ENCODE measurements around the gene SH3RF3. TPM values are rescaled to one million over a fixed set of nuclear protein-coding genes. Genes with fewer than 3 reads are reported as not detected.

The SH3RF3 gene
- total and polyA plus RNA-seq, 9 of the 15 experiments (the other 6 are each of a cell fraction or from before 2014, with no cell fraction given) = 0.02 TPM; not detected in 8

- DNase-seq (ENCODE audit: extremely low read depth in 1 of 4, low spot score in 3 of 4) (no peak), FAIRE-seq (no peak), ATAC-seq (no peak)
- H3K36me3 ChIP-seq (ENCODE audit: control insufficient read depth, insufficient read depth, low read length) = no peaks in the 10 kb centered on the region
- no peaks in the 10 kb centered on the region for H3K4me1 ChIP-seq (replicated peaks in 1 of 2; ENCODE audit: control insufficient read depth in 2 of 2, insufficient read depth in 2 of 2, low read length in 2 of 2)
- no peak overlapping the region for H3K27ac ChIP-seq (ENCODE audit: extremely low read depth, low read depth, low read length)
- no peak overlapping the region for H3K9ac ChIP-seq (ENCODE audit: insufficient read depth in 1 of 2, low read depth in 2 of 2, low read length in 2 of 2)
- in situ Hi-C loops (cut with MboI) (no loop called here), intact Hi-C loops (cut with micrococcal nuclease) (no loop called here)
- H3K4me3 ChIP-seq = no peak overlapping the region
- CTCF ChIA-PET (ENCODE audit: low intra/inter-chr PET ratio) = no interaction called here
- no peak overlapping the region for H2AFZ ChIP-seq (ENCODE audit: low read depth, low read length)
- WGBS (ENCODE audit: insufficient coverage, low coverage, missing lambda C conversion rate) = 0% methylated on average over 9 of the region's 9 CpGs
- H4K20me1 ChIP-seq (replicated peaks; ENCODE audit: control insufficient read depth, insufficient read depth, low read length) = peaks cover 5% of the 10 kb centered on the region; the same call in 1 of the 2 replicates
- peaks cover 3 to 58% of the 10 kb centered on the region in 2 experiments; a peak in 4 of 5 replicates for H3K27me3 ChIP-seq (ENCODE audit: control insufficient read depth in 2 of 2, insufficient read depth in 2 of 2, low read length in 2 of 2)
- no peak overlapping the region for H3K4me2 ChIP-seq (ENCODE audit: insufficient read depth, low read length)
- POLR2A ChIA-PET = interaction anchor here (0.6 kb wide), 1 partner anchor 9 kb away, joined by 3 read pairs; no protein-coding TSS in a partner anchor
- TF ChIP-seq BRD4 (IDR thresholded peaks at IDR 0.05) (no peak), RNF2 (IDR thresholded peaks at IDR 0.05) (no peak), NR1H2 (CRISPR knock-in tag; IDR thresholded peaks at IDR 0.05) (no peak), SMARCA4 (IDR thresholded peaks at IDR 0.05) (no peak), BRF1 (IDR thresholded peaks at IDR 0.05; ENCODE audit: borderline replicate concordance, extremely low read depth, insufficient read length) (no peak), GABPA (tag; conservative IDR thresholded peaks at IDR 0.05; ENCODE audit: low read depth) (no peak), GTF2E2 (tag; IDR thresholded peaks at IDR 0.05) (no peak), C11orf30 (IDR thresholded peaks at IDR 0.05; ENCODE audit: low read depth) (no peak), SPI1 (IDR thresholded peaks at IDR 0.05; ENCODE audit: borderline replicate concordance, low read depth, low read length) (no peak), ZNF609 (CRISPR knock-in tag; IDR thresholded peaks at IDR 0.05; ENCODE audit: borderline replicate concordance) (no peak), MTA3 (IDR thresholded peaks at IDR 0.05; ENCODE audit: borderline replicate concordance) (no peak), HCFC1 (IDR thresholded peaks at IDR 0.05; ENCODE audit: low read depth, low read length) (no peak), RBM22 (IDR thresholded peaks at IDR 0.05; ENCODE audit: low read depth, low read length, poor library complexity, severe bottlenecking) (no peak)
- TF ChIP-seq, protein P1, sequence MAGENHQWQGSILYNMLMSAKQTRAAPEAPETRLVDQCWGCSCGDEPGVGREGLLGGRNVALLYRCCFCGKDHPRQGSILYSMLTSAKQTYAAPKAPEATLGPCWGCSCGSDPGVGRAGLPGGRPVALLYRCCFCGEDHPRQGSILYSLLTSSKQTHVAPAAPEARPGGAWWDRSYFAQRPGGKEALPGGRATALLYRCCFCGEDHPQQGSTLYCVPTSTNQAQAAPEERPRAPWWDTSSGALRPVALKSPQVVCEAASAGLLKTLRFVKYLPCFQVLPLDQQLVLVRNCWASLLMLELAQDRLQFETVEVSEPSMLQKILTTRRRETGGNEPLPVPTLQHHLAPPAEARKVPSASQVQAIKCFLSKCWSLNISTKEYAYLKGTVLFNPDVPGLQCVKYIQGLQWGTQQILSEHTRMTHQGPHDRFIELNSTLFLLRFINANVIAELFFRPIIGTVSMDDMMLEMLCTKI (IDR thresholded peaks at IDR 0.05; ENCODE audit: partially characterized antibody) = no peak
- H3K9me1 ChIP-seq (ENCODE audit: control insufficient read depth, insufficient read depth, low read length) = no peaks in the 10 kb centered on the region
- H3K9me3 ChIP-seq (replicated peaks; ENCODE audit: control insufficient read depth, insufficient read depth, low read depth, low read length) = no peaks in the 10 kb centered on the region
- no TSS peak for BruUV-seq (replicated peaks)
- H3K79me2 ChIP-seq (ENCODE audit: control insufficient read depth, insufficient read depth, low read length) = no peaks in the 10 kb centered on the region
Observed at GRCh38 chr2:109391243-109391642, 262.2 kb downstream of the SH3RF3 start.
